Islet of Langerhans (tissue), 1 donor: ENCODE results near the gene LAMB1.
"Not testable (repeated sequence)": the region's sequence is repeated elsewhere in the genome, so short reads cannot be mapped to it uniquely, and the experiment has no call there.

Experiments
- FAIRE-seq: peaks from one replicate; lab custom pipeline; 2011; peaks lifted over from hg19 to GRCh38; lab: Jason Lieb, UNC

The LAMB1 gene

DNA sequence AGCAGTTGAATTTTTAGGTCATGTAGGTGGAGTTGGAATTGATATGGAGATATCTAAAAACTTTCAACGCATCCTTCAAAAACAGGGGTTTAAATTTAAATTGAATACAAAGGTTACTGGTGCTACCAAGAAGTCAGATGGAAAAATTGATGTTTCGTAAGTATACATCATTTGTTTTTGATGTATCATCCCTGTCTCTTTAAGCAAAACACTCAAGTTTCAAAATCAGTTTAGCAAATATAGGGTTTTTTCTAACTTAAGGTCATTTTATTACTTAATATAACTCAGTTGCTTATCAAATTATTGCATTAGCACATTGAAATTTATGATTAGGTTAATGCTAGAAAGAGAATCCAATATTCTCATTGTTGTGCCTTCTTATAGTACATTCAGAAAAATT lies 87.4 kb downstream of the LAMB1 start:
- FAIRE-seq, result peak; percentile 49

GRCh38 chr7:107914831-107915230 lies 88.1 kb downstream of the LAMB1 start:
- no peak for FAIRE-seq

DNA sequence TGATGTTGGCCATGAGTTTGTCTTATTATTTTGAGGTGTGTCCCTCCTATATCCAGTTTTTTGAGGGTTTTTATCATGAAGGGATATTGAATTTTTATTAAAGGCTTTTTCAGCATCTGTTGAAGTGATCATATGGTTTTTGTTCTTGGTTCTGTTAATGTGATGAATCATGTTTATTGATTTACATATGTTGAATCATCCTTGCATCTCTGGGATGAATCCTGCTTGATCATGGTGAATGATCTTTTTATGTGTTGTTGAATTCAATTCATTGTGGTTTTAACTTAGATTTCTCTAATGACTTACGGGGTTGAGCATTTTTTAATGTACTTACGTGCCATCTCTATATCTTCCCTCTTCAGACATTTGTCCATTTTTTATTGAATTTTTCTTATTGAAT lies 89.1 kb downstream of the LAMB1 start:
- FAIRE-seq, result no peak

DNA sequence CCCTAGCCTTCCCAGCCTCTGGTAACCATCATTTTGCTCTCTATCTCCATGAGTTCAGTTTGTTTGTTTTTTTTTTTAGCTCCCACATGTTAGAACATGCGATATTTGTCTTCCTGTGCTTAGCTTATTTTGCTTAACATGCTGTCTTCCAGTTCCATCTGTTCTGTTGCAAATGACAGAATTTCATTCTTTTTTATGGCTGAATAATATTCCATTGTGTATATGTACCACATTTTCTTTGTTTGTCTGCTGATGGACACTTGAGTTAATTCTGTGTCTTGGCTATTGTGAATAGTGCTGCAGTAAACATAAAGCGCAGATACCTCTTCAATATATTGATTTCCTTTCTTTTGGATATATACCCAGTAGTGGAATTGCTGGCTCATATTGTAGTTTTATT lies 91.0 kb downstream of the LAMB1 start:
- FAIRE-seq, result no peak

DNA sequence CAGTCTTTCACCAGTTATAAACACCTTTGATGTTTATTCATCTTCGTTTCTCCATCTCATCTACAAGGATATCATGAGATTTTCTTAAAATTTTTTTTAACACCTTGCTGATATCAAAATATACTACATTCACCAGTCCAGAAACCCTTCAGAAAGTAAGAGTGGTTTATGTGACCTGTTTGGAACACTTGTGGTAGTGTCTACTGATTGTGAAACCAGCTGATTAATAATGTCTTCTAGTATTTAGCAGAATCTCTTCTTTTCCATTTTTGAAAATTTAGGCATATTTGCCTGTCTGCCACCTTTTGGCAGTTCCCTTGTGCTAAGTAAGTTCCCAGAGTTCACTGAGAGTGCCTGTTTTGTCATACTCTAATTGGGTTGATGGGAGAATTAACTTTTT lies 93.5 kb downstream of the LAMB1 start:
- FAIRE-seq, result no peak

- FAIRE-seq, result no peak
These were observed 95.2 kb downstream of the LAMB1 start for GRCh38 chr7:107907790-107908189.

- FAIRE-seq, result peak; percentile 17
These were observed 100.6 kb downstream of the LAMB1 start for GRCh38 chr7:107902381-107902780.

DNA sequence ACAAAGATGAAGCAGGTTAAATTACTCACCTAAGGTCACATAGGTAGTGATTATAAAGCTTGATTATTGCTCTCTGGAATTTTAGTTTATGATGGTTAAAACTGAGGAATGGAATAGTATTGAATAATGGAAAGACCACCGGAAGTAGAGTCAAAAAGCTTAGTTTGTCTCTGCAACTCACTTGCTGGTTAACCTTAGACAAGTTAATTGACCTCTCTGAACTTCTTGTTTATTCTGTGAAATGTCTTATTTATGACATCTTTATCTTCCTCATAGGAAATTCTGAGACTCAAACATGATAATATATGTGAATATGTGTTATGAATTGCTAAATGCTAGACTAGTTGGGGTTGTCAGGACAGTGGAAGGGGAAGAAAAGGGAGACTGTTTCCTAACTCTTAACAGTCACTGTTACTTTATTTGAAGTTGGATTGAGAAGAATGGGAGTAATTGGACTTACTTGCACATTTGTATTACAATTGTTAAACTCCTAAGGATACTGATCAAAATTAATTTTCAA lies 102.4 kb downstream of the LAMB1 start:
- no peak for FAIRE-seq

DNA sequence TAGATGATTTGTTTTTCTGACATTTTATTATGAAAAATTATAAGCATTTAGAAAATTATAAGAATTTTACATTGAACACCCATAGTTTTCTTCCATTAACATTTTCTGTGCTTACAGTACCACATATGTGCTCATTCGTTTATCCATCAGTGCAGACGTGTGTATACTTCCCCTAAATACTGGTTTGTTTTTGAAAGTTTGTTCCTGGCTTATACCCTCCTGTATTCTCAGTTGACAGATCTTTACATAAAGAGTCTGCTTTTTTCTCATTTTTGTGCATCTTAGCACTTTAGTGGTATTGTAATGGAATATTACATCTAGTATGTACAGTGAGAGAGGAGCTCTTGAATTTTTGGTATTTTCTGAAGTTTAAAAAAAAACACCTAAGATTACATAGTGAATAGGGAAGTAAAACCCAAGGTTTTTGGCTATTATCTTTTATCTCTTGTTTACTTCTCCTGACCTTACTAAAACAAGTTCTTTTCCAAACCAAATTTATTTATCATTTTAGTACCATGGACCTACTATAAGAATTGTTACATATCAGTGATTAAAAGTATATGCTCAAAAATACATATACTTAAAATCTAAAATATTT lies 103.9 kb downstream of the LAMB1 start:
- FAIRE-seq, result peak; percentile 60

- not testable (repeated sequence) for FAIRE-seq
These were observed 110.6 kb downstream of the LAMB1 start for GRCh38 chr7:107892367-107892741.

- FAIRE-seq, result no peak
These were observed 111.2 kb downstream of the LAMB1 start for GRCh38 chr7:107891636-107892366.

- no peak for FAIRE-seq
These were observed 111.9 kb downstream of the LAMB1 start, which contains the start of gene DLD for GRCh38 chr7:107890962-107891635. TSS of gene DLD (plus strand) at chr7:107891183. CDS start at chr7:107891251, 68 bp downstream.

DNA sequence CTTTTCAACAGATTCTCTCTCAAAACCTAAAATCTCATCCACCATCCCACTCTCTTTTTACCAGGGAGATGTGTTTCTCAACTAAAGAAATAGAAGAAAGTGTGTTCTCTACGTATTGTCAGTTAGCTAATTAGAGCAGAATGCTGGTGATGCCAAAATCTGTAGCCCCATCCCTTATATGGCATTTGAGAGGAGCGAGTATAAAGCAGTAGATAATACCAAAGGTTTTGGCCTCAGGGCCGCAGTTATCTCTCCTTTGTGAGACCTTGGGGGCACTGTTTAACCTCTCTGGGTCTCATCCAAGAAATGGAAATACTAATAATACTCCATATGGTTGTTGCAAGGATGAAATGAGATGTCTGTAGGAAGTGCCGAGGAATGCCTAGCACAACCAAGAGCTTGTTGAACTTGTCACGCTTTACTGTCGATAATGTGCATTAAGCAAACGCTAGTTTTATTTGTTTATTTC lies 112.4 kb downstream of the LAMB1 start:
- no peak for FAIRE-seq

GRCh38 chr7:107889992-107890391 lies 113.0 kb downstream of the LAMB1 start:
- no peak for FAIRE-seq

GRCh38 chr7:107887827-107888226 lies 115.1 kb downstream of the LAMB1 start:
- FAIRE-seq, result not testable (repeated sequence)

GRCh38 chr7:107884066-107884818 lies 118.7 kb downstream of the LAMB1 start:
- no peak for FAIRE-seq

DNA sequence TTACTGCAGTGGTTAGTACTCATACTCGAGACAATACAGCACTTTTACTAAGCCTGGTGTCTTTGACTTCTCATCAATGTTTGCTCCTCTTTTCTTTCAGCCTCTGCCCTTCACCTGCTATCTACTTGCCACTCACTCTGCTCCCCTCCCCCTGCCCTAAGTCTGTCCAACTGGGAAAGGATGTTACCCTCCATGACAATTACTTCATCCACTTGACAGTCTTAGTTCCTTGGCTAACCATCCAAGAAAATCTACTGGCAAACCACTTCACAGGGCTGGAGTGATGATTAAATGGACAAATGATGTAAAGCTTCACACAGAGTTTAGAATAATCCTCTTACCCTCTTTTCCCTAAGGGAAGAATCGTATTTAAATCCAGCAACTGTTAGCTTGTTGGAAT lies 120.2 kb downstream of the LAMB1 start:
- no peak for FAIRE-seq

- peak; percentile 98 for FAIRE-seq
These were observed 123.4 kb downstream of the LAMB1 start for GRCh38 chr7:107879400-107880035.

DNA sequence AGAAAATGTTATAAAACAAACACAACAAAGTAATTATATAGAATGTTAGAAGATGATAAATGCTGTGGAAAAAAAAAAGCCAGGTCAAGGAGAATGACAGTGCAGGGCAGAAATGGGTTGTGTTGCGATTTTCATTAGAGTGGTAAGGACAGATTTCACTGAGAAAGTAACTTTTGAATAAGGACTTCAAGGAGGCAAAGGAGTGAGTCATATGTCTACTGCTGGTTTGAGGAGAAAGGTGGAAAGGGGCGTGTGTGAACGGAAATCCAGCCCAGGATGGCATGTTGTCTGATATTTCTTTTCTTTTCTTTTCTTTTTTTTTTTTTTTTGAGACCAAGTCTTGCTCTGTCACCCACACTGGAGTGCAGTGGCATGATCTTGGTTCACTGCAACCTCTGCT lies 124.3 kb downstream of the LAMB1 start:
- FAIRE-seq, result no peak

GRCh38 chr7:107877731-107878382 lies 125.1 kb downstream of the LAMB1 start:
- no peak for FAIRE-seq

GRCh38 chr7:107876916-107877315 lies 126.0 kb downstream of the LAMB1 start:
- no peak for FAIRE-seq
